ENCODE data around the gene UTP25.

Gene UTP25

GRCh38 chr1:209825591-209826434 lies 2.0 kb upstream of the UTP25 start:
- H3K4me3 ChIP-seq (ENCODE audit: low read depth, low read length) = no peak overlapping the region
- no peak for TF ChIP-seq CTCF (IDR thresholded peaks at IDR 0.05; ENCODE audit: insufficient read depth, low read depth, low read length, missing control alignments)
- DNase-seq (ENCODE audit: low read depth) = no peak

- no peak for DNase-seq (ENCODE audit: low read depth)
- no peak for TF ChIP-seq CTCF (IDR thresholded peaks at IDR 0.05; ENCODE audit: insufficient read depth, low read depth, low read length, missing control alignments)
- H3K4me3 ChIP-seq (ENCODE audit: low read depth, low read length) = no peak overlapping the region
Observed at GRCh38 chr1:209829716-209830115, 1.9 kb downstream of the UTP25 start.

DNA sequence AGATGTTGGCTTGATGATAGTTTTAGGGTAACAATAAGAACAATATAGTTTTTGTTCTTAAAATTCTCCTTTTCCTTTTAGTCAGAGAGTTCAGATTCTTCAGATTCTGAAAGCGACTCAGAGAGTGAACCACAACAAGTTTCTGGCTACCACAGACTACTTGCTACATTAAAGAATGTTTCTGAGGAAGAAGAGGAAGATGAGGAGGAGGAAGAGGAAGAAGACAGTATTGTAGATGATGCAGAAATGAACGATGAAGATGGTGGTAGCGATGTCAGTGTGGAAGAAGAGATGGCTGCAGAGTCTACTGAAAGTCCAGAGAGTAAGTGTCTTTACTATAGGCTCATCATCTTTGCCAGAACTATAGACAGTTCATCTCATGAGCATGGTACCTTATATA lies 3.0 kb downstream of the UTP25 start:
- no peak for TF ChIP-seq CTCF (IDR thresholded peaks at IDR 0.05; ENCODE audit: insufficient read depth, low read depth, low read length, missing control alignments)
- no peak for DNase-seq (ENCODE audit: low read depth)
- H3K4me3 ChIP-seq (ENCODE audit: low read depth, low read length) = no peak overlapping the region

DNA sequence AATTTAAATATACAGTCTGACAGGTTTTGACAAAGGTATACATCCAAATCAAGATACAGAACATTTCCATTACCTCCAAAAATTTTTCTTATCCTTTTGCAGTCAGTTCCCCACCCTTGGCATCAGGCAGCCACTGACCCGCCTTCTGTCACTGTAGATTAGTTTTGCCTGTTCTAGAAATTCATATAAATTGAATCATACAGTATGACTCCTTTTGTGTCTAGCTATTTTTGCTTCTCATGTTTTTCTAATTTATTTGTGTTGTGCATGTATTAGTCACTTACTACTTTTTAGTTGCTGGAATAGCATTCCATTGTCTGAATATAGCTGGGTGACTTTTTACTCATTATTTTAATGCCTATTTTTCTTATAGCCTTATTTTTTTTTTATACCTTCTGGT lies 3.8 kb downstream of the UTP25 start:
- no peak for TF ChIP-seq CTCF (IDR thresholded peaks at IDR 0.05; ENCODE audit: insufficient read depth, low read depth, low read length, missing control alignments)
- H3K4me3 ChIP-seq (ENCODE audit: low read depth, low read length) = no peak overlapping the region
- no peak for DNase-seq (ENCODE audit: low read depth)

DNA sequence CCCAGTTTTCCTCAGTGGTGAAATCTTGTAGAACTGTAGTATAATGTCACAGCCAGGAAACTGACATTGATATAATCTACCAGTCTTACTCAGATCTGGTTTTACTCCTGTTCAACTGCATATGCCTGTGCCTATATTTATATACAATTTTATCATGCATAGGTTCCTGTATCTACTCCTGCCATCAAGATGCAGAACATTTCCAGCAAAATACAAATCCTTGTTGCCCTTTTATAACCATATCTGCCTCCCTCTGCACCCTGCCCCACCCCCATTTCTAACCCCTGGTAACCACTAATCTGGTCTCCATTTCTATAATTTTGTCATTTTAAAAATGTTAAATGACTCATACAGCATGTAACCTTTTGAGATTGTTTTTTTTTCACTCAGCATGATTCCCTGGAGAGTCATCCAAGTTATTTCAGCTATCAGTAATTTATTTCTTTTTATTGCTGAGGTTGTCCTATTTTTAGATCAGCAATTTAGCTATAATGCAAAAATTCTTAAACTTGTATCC lies 8.1 kb downstream of the UTP25 start:
- no peak overlapping the region for H3K4me3 ChIP-seq (ENCODE audit: low read depth, low read length)
- no peak for DNase-seq (ENCODE audit: low read depth)
- TF ChIP-seq CTCF (IDR thresholded peaks at IDR 0.05; ENCODE audit: insufficient read depth, low read depth, low read length, missing control alignments) = no peak

- no peak for DNase-seq (ENCODE audit: low read depth)
- no peak for TF ChIP-seq CTCF (IDR thresholded peaks at IDR 0.05; ENCODE audit: insufficient read depth, low read depth, low read length, missing control alignments)
Observed at GRCh38 chr1:209837671-209838070, 9.9 kb downstream of the UTP25 start.

More at GRCh38 chr1:209837671-209838070, 9.9 kb downstream of the UTP25 start:
- no peak overlapping the region for H3K4me3 ChIP-seq (ENCODE audit: low read depth, low read length)

Data from GM12865 (cell line).